ENCODE measurements around the gene DOCK3. TPM values are rescaled to one million over a fixed set of nuclear protein-coding genes. Genes with fewer than 3 reads are reported as not detected.

The DOCK3 gene
- total RNA-seq, 4 donors from 2014 or later: 0.33 to 5.3 (median 0.50) TPM

GRCh38 chr3:51357856-51358255 is 683.1 kb downstream of the DOCK3 start:
- no peak for TF ChIP-seq CTCF (IDR thresholded peaks at IDR 0.05; ENCODE audit: low read depth)

- no peak for TF ChIP-seq CTCF (IDR thresholded peaks at IDR 0.05; ENCODE audit: low read depth)
Measured at GRCh38 chr3:51358981-51359380, 684.3 kb downstream of the DOCK3 start.

GRCh38 chr3:51360806-51361205 is 686.1 kb downstream of the DOCK3 start:
- no peak for TF ChIP-seq CTCF (IDR thresholded peaks at IDR 0.05; ENCODE audit: low read depth)

- TF ChIP-seq CTCF (IDR thresholded peaks at IDR 0.05; ENCODE audit: low read depth): no peak
Measured at GRCh38 chr3:51361746-51362145, 687.0 kb downstream of the DOCK3 start.

- no peak for TF ChIP-seq CTCF (IDR thresholded peaks at IDR 0.05; ENCODE audit: low read depth)
Measured at GRCh38 chr3:51362476-51362875, 687.7 kb downstream of the DOCK3 start.

- no peak for TF ChIP-seq CTCF (IDR thresholded peaks at IDR 0.05; ENCODE audit: low read depth)
Measured at GRCh38 chr3:51371943-51372557, 697.3 kb downstream of the DOCK3 start.

GRCh38 chr3:51373658-51374421 is 699.1 kb downstream of the DOCK3 start:
- no peak for TF ChIP-seq CTCF (IDR thresholded peaks at IDR 0.05; ENCODE audit: low read depth)

Data from subcutaneous adipose tissue (tissue), 4 donors.